Calu3 (cell line): ENCODE measurements around the gene ZNF433. TPM values are rescaled to one million over a fixed set of nuclear protein-coding genes. Genes with fewer than 3 reads are reported as not detected.

ENCODE experiments used
- BruUV-seq: library from RNA; stranded (reverse); fragments of 400-500 nt; replicated peaks from 2 replicates; lab custom pipeline; 2021; lab: Mats Ljungman, UMichigan
- CTCF ChIA-PET: fragments of 300-600 bp; sonication (Branson Sonifier 250); formaldehyde crosslinking; loops from one replicate; lab custom pipeline; 2022; ENCODE audit warnings: antibody characterized with exemption; lab: Charles Lee
- DNase-seq: peaks from one replicate; pipeline ENCODE4 v3.0.0; 2022
- H3K27ac Mint-ChIP-seq: one replicate; pipeline ENCODE4 v1.8.0; 2022; ENCODE audit warnings: mixed read lengths; ENCODE audit not compliant: unreplicated experiment
- H3K27me3 Mint-ChIP-seq: one replicate; pipeline ENCODE4 v1.8.0; 2022; ENCODE audit warnings: mixed read lengths; ENCODE audit not compliant: unreplicated experiment
- H3K36me3 Mint-ChIP-seq: one replicate; pipeline ENCODE4 v1.8.0; 2022; ENCODE audit warnings: mild to moderate bottlenecking, moderate library complexity, mixed read lengths; ENCODE audit not compliant: insufficient read depth, unreplicated experiment
- H3K4me1 Mint-ChIP-seq: one replicate; pipeline ENCODE4 v1.8.0; 2022; ENCODE audit warnings: mild to moderate bottlenecking, low read depth, mixed read lengths; ENCODE audit not compliant: unreplicated experiment
- H3K4me3 Mint-ChIP-seq: one replicate; pipeline ENCODE4 v1.8.0; 2022; ENCODE audit warnings: mild to moderate bottlenecking, low read depth, moderate library complexity, mixed read lengths; ENCODE audit not compliant: unreplicated experiment
- H3K9me3 Mint-ChIP-seq: one replicate; pipeline ENCODE4 v1.8.0; 2022; ENCODE audit warnings: low read depth, mixed read lengths; ENCODE audit not compliant: unreplicated experiment
- CTCF ChIP-seq: fragments of 200-600 bp; IDR thresholded peaks from one replicate; pipeline ENCODE4 v1.8.0; 2022; ENCODE audit warnings: antibody characterized with exemption; ENCODE audit not compliant: unreplicated experiment
- intact Hi-C: fragments of 100-400 bp; cut with micrococcal nuclease; formaldehyde crosslinking; loops from one replicate; pipeline ENCODE4 v1.10.0; 2022; ENCODE audit not compliant: unreplicated experiment
- total RNA-seq: library from RNA; stranded (reverse); gene quantifications from 2 replicates; pipeline ENCODE4 v1.2.3, GENCODE V29; 2022

ZNF433 gene
- total RNA-seq, 1 experiment from 2014 or later, result 3.0 TPM

DNA sequence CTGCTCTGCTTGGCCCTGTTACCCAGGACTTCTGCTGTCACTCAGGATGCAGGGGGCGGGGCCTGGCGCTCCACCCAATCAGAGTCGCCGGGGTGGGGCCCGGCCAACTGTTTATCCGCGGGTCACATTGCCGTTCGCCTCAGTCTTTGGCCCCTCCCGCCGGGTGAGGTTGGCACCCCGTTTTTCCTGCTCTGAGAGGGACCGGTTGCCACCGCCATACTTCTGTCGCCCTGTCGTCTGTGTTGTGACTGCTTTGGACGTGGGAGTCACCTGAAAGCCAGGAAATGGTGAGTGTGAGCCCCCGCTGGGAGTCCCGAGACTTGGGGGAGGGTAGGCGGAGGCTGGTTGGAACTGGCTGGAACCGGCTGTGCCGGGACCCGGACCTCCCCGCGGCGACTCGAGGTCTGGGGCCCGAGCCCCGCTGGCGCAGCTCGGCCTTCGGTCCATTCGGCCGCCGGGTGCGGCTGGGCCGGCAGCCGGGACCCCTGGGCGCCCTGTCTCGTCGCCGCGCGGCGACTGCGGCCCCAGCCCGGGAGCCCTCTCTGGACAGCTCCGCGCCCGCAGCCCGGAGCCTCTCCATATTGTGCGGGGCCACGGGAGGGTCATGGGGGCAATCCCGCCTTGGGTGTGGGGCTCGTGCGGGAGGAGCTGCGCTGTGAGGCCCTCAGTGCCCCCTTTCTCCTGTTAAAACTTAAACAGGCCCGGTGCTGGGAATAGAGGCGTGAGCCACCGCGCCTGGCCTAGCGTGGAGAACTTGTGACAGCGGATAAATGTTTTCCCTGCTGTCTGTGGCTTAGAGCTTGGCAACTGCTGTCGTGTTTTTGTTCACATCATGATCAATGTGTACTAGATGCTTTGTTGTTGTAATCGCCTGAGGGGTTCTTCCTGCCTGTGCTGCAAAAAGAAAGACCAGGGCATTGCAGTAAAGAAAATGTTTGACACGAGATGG lies 29.4 kb upstream of the ZNF433 start, which contains the start of gene ZNF844:
ZNF844 (plus strand) TSS at position 142 of the 949 bp plus-strand sequence; CDS start at position 285, 143 bp downstream.
- DNase-seq, result no peak
- BruUV-seq, result no TSS peak
- intact Hi-C loops, result no loop called here
- H3K27me3 Mint-ChIP-seq, result no peaks in the 10 kb centered on the region
- H3K9me3 Mint-ChIP-seq, result peaks cover 2% of the 10 kb centered on the region
- no peaks in the 10 kb centered on the region for H3K36me3 Mint-ChIP-seq
- no peak within 1 kb of the TSS for H3K4me3 Mint-ChIP-seq
- no peaks in the 10 kb centered on the region for H3K4me1 Mint-ChIP-seq
- no peak for TF ChIP-seq CTCF
- no peak within 1 kb of the TSS for H3K27ac Mint-ChIP-seq
- CTCF ChIA-PET, result no interaction called here

GRCh38 chr19:12055784-12056183 lies 20.3 kb upstream of the ZNF433 start:
- no peak for TF ChIP-seq CTCF
- intact Hi-C loops, result no loop called here
- Mint-ChIP-seq H3K9me3 (peaks cover 5% of the 10 kb centered on the region), H3K4me3 (no peak overlapping the region), H3K36me3 (peaks cover 12% of the 10 kb centered on the region), H3K4me1 (peaks cover 7% of the 10 kb centered on the region), H3K27ac (no peak overlapping the region), H3K27me3 (no peaks in the 10 kb centered on the region)
- DNase-seq, result no peak
- CTCF ChIA-PET, result no interaction called here
- no TSS peak for BruUV-seq

GRCh38 chr19:12052497-12053169 lies 17.2 kb upstream of the ZNF433 start, which contains the start of gene ZNF878:
Gene ZNF878 (minus strand): TSS chr19:12052961. CDS start chr19:12052801, 160 bp downstream.
- Mint-ChIP-seq H3K36me3 (peaks cover 12% of the 10 kb centered on the region), H3K27me3 (no peaks in the 10 kb centered on the region), H3K4me3 (peak within 1 kb of the TSS; percentile 69), H3K4me1 (peaks cover 7% of the 10 kb centered on the region), H3K9me3 (peaks cover 2% of the 10 kb centered on the region), H3K27ac (peak within 1 kb of the TSS; percentile 49)
- CTCF ChIA-PET, result interaction anchor here (1.1 kb wide), 1 partner anchor 17 kb away, joined by 3 read pairs; the partner anchor contains the start of gene ZNF433
- peak; percentile 83 for DNase-seq
- no peak for TF ChIP-seq CTCF
- TSS peak; percentile 72 for BruUV-seq
- intact Hi-C loops, result no loop called here

- Mint-ChIP-seq H3K4me3 (peak overlapping the region; percentile 69), H3K27me3 (no peaks in the 10 kb centered on the region), H3K36me3 (peaks cover 12% of the 10 kb centered on the region), H3K27ac (peak overlapping the region; percentile 49), H3K9me3 (peaks cover 2% of the 10 kb centered on the region), H3K4me1 (peaks cover 7% of the 10 kb centered on the region)
- no TSS peak for BruUV-seq
- DNase-seq, result no peak
- intact Hi-C loops, result no loop called here
- CTCF ChIA-PET, result interaction anchor here (1.1 kb wide), 1 partner anchor 17 kb away, joined by 3 read pairs; the partner anchor contains the start of gene ZNF433
- no peak for TF ChIP-seq CTCF
These were observed 16.6 kb upstream of the ZNF433 start for GRCh38 chr19:12052091-12052496.
